GM12892 (cell line): ENCODE data around the gene TRABD2B.

Experiments used
- DNase-seq: peaks from one replicate; pipeline ENCODE4 v3.0.0; 2011; ENCODE audit not compliant: insufficient read length
- FAIRE-seq: peaks from 2 replicates; lab custom pipeline; 2011; peaks lifted over from hg19 to GRCh38; lab: Jason Lieb, UNC
- POLR2A ChIP-seq: IDR thresholded peaks from 2 replicates; pipeline ENCODE4 v1.6.1; 2011; ENCODE audit warnings: low read depth, low read length, control low read depth
- POLR2AphosphoS5 ChIP-seq: IDR thresholded peaks from 2 replicates; pipeline ENCODE4 v1.6.1; 2011; ENCODE audit warnings: low read depth, low read length, control low read depth
- TAF1 ChIP-seq: IDR thresholded peaks from 2 replicates; pipeline ENCODE4 v1.6.1; 2011; ENCODE audit warnings: low read depth, mild to moderate bottlenecking, control low read depth, low read length, borderline replicate concordance

The TRABD2B gene

DNA sequence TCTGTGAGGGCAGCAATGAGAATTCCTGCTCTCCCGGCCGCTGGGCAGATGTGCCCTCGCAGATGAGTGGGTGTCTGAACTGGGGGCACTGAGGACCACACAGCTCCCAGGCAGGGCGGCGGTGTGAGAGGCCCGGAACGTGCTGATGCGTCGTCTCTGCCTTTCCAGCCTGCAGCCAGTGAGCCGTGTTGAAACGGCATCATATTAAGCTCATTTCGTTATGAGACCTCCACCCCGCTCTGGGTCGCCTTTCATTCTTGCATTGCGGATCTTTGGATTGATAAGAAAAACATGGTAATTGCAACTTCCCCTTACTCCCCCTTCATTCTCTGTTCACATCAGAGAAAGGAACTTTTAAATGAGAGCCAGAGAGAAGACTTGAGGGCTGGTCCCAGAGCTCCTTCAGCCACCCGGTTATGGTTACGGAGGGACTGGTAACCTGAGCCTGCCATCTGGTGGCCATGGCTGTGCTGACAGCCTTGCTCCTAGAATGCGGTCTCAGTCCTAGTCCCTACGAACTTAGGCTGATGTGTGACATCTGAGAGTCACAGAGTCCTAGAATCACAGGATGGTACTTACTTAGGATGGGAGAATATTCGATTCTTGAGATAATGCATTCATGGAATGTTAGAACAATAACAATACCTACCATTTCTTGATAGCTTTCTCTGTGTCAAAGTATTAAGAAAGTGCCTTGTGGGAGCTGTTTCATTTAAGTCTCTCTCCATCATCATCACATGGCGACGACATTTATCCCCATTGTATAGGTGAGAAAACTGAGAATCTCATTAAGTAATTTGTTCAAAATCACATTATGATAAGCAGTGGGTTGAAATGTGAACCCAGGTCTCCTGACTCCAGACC, 271.0 kb downstream of the TRABD2B start:
- peak; percentile 59 for DNase-seq
- TF ChIP-seq POLR2A (no peak), TAF1 (no peak), POLR2AphosphoS5 (no peak)
- peak; percentile 86 for FAIRE-seq

GRCh38 chr1:47725511-47725991, 271.6 kb downstream of the TRABD2B start:
- no peak for TF ChIP-seq TAF1
- TF ChIP-seq POLR2AphosphoS5: no peak
- TF ChIP-seq POLR2A: no peak
- DNase-seq (no peak), FAIRE-seq (no peak)

GRCh38 chr1:47725000-47725473, 272.1 kb downstream of the TRABD2B start:
- no peak for TF ChIP-seq POLR2AphosphoS5
- no peak for TF ChIP-seq POLR2A
- TF ChIP-seq TAF1: no peak
- FAIRE-seq (no peak), DNase-seq (no peak)

DNA sequence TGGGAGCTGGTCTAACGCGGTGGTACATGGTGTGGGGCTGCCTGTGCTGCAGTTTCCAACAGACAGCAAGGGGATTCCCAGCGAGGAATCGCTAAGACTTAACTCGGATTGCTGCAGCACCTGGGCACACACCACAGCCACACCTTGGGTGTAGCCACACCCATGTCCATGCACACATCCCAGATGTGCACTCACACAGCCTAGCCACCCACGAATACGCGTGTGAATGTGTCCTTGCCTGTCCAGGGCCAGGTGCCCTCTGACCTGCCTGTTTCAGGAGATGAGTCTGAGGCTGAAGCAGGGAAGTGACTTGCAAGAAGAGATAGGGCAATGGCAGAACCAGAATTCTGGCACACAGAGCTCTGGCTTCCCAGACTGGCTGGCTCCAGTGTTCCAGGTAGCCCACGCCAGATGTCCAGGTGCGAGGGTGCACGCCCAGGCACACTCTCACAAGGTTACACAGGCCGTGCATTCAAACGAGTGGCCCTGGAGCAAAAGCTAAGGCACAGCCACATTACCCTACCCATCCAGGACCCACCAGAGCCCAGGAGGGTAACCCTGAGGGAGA, 272.7 kb downstream of the TRABD2B start:
- no peak for FAIRE-seq
- TF ChIP-seq TAF1: no peak
- no peak for TF ChIP-seq POLR2A
- DNase-seq: no peak

GRCh38 chr1:47722909-47723580, 274.1 kb downstream of the TRABD2B start:
- TF ChIP-seq POLR2AphosphoS5 (no peak), POLR2A (no peak), TAF1 (no peak)
- no peak for DNase-seq
- no peak for FAIRE-seq

DNA sequence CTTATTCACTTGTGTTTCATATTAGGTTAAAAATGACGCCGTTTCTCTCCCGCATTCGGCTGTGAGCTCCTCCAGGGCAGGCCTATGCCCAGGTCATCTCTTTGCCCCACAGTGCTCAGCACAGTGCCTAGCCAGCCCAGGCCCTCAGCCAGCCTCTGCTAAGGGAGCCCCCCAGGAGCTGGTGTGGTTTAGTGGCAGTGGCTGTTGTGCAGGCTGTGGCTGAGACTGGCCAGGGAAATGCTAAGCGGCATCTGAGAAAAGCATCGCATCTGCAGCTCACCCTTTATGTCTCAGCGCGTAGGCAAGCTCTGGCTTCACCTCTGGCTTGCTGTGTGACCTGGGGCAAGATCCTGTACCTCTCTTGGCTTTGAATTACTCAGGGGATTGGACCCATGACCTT, 275.1 kb downstream of the TRABD2B start:
- FAIRE-seq (no peak), DNase-seq (no peak)
- TF ChIP-seq TAF1: no peak
- no peak for TF ChIP-seq POLR2AphosphoS5
- TF ChIP-seq POLR2A: no peak

DNA sequence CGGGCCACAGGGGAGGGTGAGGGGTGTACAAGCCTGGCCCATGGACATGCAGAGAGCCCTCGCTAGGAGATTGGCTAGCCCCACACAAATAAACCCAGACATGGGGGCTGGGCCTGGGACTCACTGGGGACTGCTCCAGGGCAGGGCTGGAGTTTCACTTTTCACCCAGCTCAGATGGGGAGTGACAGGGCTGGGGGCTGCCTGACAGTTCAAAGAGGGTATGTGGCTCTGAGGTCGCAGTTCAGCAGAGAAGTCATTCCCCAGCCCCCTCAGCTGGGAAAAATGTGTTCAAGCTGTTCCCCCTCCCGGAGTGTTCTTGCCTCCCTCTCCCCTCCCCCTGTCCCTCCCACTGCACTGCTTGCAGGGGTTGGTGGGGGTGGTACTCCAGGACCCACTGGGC, 277.1 kb downstream of the TRABD2B start:
- FAIRE-seq: no peak
- no peak for TF ChIP-seq TAF1
- no peak for TF ChIP-seq POLR2A
- no peak for TF ChIP-seq POLR2AphosphoS5
- no peak for DNase-seq

DNA sequence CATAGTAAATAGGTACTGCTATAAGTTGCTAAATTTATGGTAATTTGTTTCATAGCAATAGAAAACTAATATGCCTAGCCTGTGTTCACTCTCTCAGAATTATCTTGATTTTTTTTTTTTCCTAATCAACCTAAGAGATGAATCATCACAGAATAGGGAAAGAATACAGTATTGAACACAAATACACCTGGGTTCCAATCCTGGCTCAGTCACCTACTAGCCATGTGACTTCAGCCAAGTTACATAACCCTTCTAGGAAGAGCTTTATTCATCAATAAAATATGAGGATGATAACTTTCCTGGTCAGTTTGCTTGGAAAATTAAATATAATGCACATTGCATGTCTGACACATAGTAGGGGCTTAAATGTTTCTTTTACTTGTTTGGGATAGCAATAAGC, 279.8 kb downstream of the TRABD2B start:
- FAIRE-seq (no peak), DNase-seq (no peak)
- TF ChIP-seq POLR2AphosphoS5: no peak
- no peak for TF ChIP-seq TAF1
- TF ChIP-seq POLR2A: no peak

DNA sequence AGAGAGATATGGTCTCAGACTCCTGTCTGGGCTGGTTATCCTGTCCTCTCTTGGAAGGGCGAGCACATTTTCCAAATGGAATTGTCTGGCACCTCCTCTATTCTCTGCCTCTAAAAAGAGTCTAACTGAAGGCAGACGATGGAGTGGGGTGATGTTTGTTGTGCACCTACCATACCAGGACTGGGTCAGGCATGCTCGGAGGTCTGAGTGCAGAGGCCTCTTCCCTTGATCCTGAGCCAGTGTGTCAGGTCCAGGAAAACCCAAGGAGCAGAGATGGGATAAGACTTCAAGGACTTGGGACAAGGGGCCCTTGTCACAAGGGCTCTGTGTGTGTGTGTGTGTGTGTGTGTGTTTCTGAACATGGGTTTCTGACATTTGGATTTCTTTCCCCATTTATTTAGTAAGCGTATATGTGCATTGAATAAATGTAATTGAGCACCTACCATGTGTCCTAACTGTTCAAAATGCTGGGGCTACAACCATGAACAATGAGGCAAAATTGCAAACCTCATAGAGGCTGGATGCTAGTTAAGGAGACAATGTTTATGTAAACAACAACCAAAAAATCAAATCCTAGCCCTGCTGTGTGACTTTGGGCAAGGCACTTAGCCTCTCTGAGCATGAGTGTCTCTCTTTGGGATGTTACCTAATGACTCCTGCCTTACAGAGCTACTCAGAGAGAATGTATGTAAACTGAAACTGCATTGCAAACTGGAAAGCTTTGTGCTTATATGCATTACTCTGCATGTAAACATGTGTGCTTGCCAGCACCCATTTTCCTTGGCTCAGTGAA, 283.0 kb downstream of the TRABD2B start:
- FAIRE-seq (no peak), DNase-seq (no peak)
- no peak for TF ChIP-seq POLR2A
- no peak for TF ChIP-seq TAF1
- no peak for TF ChIP-seq POLR2AphosphoS5

GRCh38 chr1:47713333-47713953, 283.7 kb downstream of the TRABD2B start:
- no peak for FAIRE-seq

DNA sequence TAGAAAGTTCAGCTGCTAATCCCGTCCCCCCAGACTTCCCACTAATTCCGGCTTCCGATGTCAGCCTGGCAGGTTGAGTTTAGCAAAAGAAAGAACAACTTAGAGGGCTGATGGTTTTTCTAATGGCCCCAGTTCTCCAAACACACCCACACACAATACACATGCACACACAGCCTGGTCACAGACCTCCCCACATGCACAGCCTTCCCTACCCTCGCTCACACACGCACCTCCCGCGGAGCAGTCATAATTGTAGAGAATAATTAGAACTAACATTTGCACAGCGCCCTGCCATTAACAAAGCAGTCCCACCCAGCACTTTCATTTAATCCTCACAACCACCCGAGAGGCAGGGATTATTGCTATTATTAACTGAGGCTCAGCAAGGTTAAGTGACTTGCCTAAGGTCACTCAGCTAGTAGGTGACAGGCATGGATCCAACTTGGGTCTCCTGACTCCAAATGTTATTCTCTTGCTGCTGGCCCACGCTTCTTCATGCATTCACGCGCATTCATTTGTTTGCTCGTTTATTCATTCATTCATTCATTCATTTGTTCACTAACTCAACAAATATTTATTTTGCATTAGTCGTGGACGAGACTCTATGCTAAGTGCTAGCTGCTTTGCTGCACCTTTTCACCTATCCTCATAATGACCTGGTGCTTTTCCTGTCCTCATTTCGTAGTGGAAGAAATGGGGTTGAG, 284.4 kb downstream of the TRABD2B start:
- DNase-seq (no peak), FAIRE-seq (no peak)
- no peak for TF ChIP-seq TAF1
- TF ChIP-seq POLR2AphosphoS5: no peak
- TF ChIP-seq POLR2A: no peak

More at GRCh38 chr1:47713333-47713953, 283.7 kb downstream of the TRABD2B start:
- no peak for DNase-seq
- TF ChIP-seq POLR2A (no peak), POLR2AphosphoS5 (no peak), TAF1 (no peak)
